ENCODE data around the gene POLR2H. TPM values are rescaled to one million over a fixed set of nuclear protein-coding genes. Genes with fewer than 3 reads are reported as not detected.

Gene POLR2H
- total RNA-seq, 1 experiment from 2014 or later, result 133 TPM

- no peak overlapping the region for H3K27ac Mint-ChIP-seq
- H3K4me3 Mint-ChIP-seq, result no peak overlapping the region
- peaks cover 2% of the 10 kb centered on the region; the same call in 1 of the 2 replicates for H3K36me3 Mint-ChIP-seq
- DNase-seq (ENCODE audit: low spot score) (peak; percentile 79), ATAC-seq (peak; percentile 95)
- H3K9me3 Mint-ChIP-seq, result peaks cover 7% of the 10 kb centered on the region
- TF ChIP-seq FOXP1 (CRISPR knock-in tag; IDR thresholded peaks at IDR 0.05; ENCODE audit: borderline replicate concordance) (0 out of 2 replicates have a peak, but pooled peaks have one; percentile 22), SMAD3 (CRISPR knock-in tag; IDR thresholded peaks at IDR 0.05; ENCODE audit: borderline replicate concordance) (no peak), USF2 (CRISPR knock-in tag; IDR thresholded peaks at IDR 0.05) (peak; percentile 57), ZNF671 (CRISPR knock-in tag; IDR thresholded peaks at IDR 0.05) (no peak), MAX (CRISPR knock-in tag; IDR thresholded peaks at IDR 0.05) (peak; percentile 36; the same call in 1 of the 2 replicates), CTCF (IDR thresholded peaks at IDR 0.05) (peak; percentile 84), FOXJ3 (CRISPR knock-in tag; IDR thresholded peaks at IDR 0.05; ENCODE audit: borderline replicate concordance) (no peak), CREM (CRISPR knock-in tag; IDR thresholded peaks at IDR 0.05) (no peak), CDX4 (CRISPR knock-in tag; IDR thresholded peaks at IDR 0.05; ENCODE audit: borderline replicate concordance) (no peak), ATF1 (CRISPR knock-in tag; IDR thresholded peaks at IDR 0.05) (no peak), ARID4B (CRISPR knock-in tag; IDR thresholded peaks at IDR 0.05; ENCODE audit: borderline replicate concordance) (no peak)
- POLR2A ChIA-PET, result interaction anchor here (0.7 kb wide), 1 partner anchor 73 kb away, joined by 3 read pairs; no protein-coding TSS in a partner anchor
- CTCF ChIA-PET, result interaction anchor here (0.5 to 2.4 kb wide), 17 partner anchors 11 to 262 kb away, joined by 3 to 22 read pairs (median 4); no protein-coding TSS in a partner anchor
- H3K4me1 Mint-ChIP-seq, result no peaks in the 10 kb centered on the region; the same call in 1 of the 2 replicates
- no peaks in the 10 kb centered on the region for H3K27me3 Mint-ChIP-seq (ENCODE audit: low read depth)
Observed at GRCh38 chr3:184417619-184418327, 56.3 kb downstream of the POLR2H start.

Other genes with a start within 250 kb of the POLR2H start
- 36.6 to 42.3 TPM (median 38.0 TPM) in 3 replicates for gene EIF2B5, start 226.4 kb upstream of the POLR2H start, total RNA-seq (2021)
- 64.5 to 76.2 TPM (median 66.5 TPM) in 3 replicates for gene DVL3, start 206.3 kb upstream of the POLR2H start, total RNA-seq (2021)
- 370 to 399 TPM (median 383 TPM) in 3 replicates for gene AP2M1, start 186.9 kb upstream of the POLR2H start, total RNA-seq (2021)
- gene ABCF3, start 175.5 kb upstream of the POLR2H start, total RNA-seq (2021), result 49.7 to 63.6 TPM (median 50.0 TPM) in 3 replicates
- 0.44 to 0.57 TPM (median 0.55 TPM) in 3 replicates for gene VWA5B2, start 132.1 kb upstream of the POLR2H start, total RNA-seq (2021)
- 57.3 to 60.0 TPM (median 58.7 TPM) in 3 replicates for gene ALG3, start 112.7 kb upstream of the POLR2H start, total RNA-seq (2021)
- 11.3 to 11.8 TPM (median 11.4 TPM) in 3 replicates for gene EEF1AKMT4, start 112.0 kb upstream of the POLR2H start, total RNA-seq (2021)
- gene CAMK2N2, start 100.2 kb upstream of the POLR2H start, total RNA-seq (2021), result 10.5 to 13.1 TPM (median 11.5 TPM) in 3 replicates
- 0.46 to 1.2 TPM (median 0.64 TPM) in 3 replicates for gene ECE2, start 85.7 kb upstream of the POLR2H start, total RNA-seq (2021)
- 303 to 359 TPM (median 320 TPM) in 3 replicates for gene PSMD2, start 62.5 kb upstream of the POLR2H start, total RNA-seq (2021)
- gene EIF4G1, start 47.1 kb upstream of the POLR2H start, total RNA-seq (2021), result 411 to 557 TPM (median 439 TPM) in 3 replicates
- 20.3 to 23.0 TPM (median 20.4 TPM) in 3 replicates for gene FAM131A, start 24.1 kb upstream of the POLR2H start, total RNA-seq (2021)
- 15.7 to 22.6 TPM (median 17.0 TPM) in 3 replicates for gene CLCN2, start 105 bp upstream of the POLR2H start, total RNA-seq (2021)
- gene THPO, start 16.5 kb downstream of the POLR2H start, total RNA-seq (2021), result 0.55 to 1.4 TPM (median 1.0 TPM) in 3 replicates
- 1.3 to 2.7 TPM (median 1.8 TPM) in 3 replicates for gene CHRD, start 18.3 kb downstream of the POLR2H start, total RNA-seq (2021)
- 5.3 to 11.4 TPM (median 6.3 TPM) in 3 replicates for gene EPHB3, start 200.1 kb downstream of the POLR2H start, total RNA-seq (2021)

Measured in WTC11 (cell line).